Smooth muscle cell (in vitro differentiated cells): ENCODE measurements around the gene WDR36. TPM values are rescaled to one million over a fixed set of nuclear protein-coding genes. Genes with fewer than 3 reads are reported as not detected.

Source experiments
- DNase-seq: peaks from one replicate; lab custom pipeline; 2025; ENCODE audit not compliant: unreplicated experiment; lab: John Stamatoyannopoulos, UW
- H2AFZ ChIP-seq: fragments of 200-600 bp; sonication (generic); 2 replicates; pipeline ENCODE4 v1.6.0; 2016; ENCODE audit warnings: antibody characterized with exemption, low read depth, mild to moderate bottlenecking
- H3F3A ChIP-seq: fragments of 200-600 bp; sonication (generic); 2 replicates; pipeline ENCODE4 v1.6.0; 2017; ENCODE audit warnings: antibody characterized with exemption, low read depth
- H3K27ac ChIP-seq: fragments of 200-600 bp; sonication (generic); 2 replicates; pipeline ENCODE4 v1.5.1; 2016; ENCODE audit warnings: low read depth, mild to moderate bottlenecking
- H3K27me3 ChIP-seq: fragments of 200-600 bp; sonication (generic); 2 replicates; pipeline ENCODE4 v1.6.1; 2016; ENCODE audit warnings: low read depth, mild to moderate bottlenecking
- H3K36me3 ChIP-seq: fragments of 200-600 bp; sonication (generic); 2 replicates; pipeline ENCODE4 v1.5.1; 2016; ENCODE audit warnings: low read depth
- H3K4me1 ChIP-seq: fragments of 200-600 bp; sonication (generic); 2 replicates; pipeline ENCODE4 v1.5.1; 2016; ENCODE audit warnings: low read depth
- H3K4me2 ChIP-seq: fragments of 200-600 bp; sonication (generic); 2 replicates; pipeline ENCODE4 v1.6.0; 2016; ENCODE audit warnings: mild to moderate bottlenecking
- H3K4me3 ChIP-seq: fragments of 200-600 bp; sonication (generic); 2 replicates; pipeline ENCODE4 v1.5.1; 2016; ENCODE audit warnings: mild to moderate bottlenecking
- H3K79me2 ChIP-seq: fragments of 200-600 bp; sonication (generic); 2 replicates; pipeline ENCODE4 v1.6.0; 2016; ENCODE audit warnings: low read depth, mild to moderate bottlenecking
- H3K9ac ChIP-seq: fragments of 200-600 bp; sonication (generic); 2 replicates; pipeline ENCODE4 v1.6.0; 2016; ENCODE audit warnings: low read depth
- H3K9me3 ChIP-seq: fragments of 200-600 bp; sonication (generic); replicated peaks from 2 replicates; pipeline ENCODE4 v1.5.1; 2016; ENCODE audit warnings: low read depth
- H4K20me1 ChIP-seq: fragments of 200-600 bp; sonication (generic); 2 replicates; pipeline ENCODE4 v1.6.0; 2016; ENCODE audit warnings: low read depth
- CTCF ChIP-seq: fragments of 200-600 bp; sonication (generic); IDR thresholded peaks from 2 replicates; pipeline ENCODE4 v1.5.1; 2017; ENCODE audit warnings: borderline replicate concordance, mild to moderate bottlenecking, antibody characterized with exemption; ENCODE audit not compliant: insufficient read depth, poor library complexity, severe bottlenecking
- WGBS: methylation state at CpG from one replicate; pipeline ENCODE4 v1.1.7; 2016; ENCODE audit warnings: low lambda C conversion rate; 5-methylcytosine and 5-hydroxymethylcytosine counted together
- polyA plus RNA-seq: library from polyadenylated mRNA; unstranded; fragments of >200 nt; fragmentation: Nextera tagmentation; extraction: Ambion mirVana; gene quantifications from 2 replicates; pipeline ENCODE4 v1.2.1, GENCODE V29; 2016
- total RNA-seq: library from RNA; depleted of rRNA; stranded (reverse); fragments of >200 nt; gene quantifications from 2 replicates; pipeline ENCODE4 v1.2.3, GENCODE V29; 2014

The WDR36 gene
- total and polyA plus RNA-seq, 2 experiments from 2014 or later: 10.8 to 45.3 TPM

- no peak overlapping the region for H2AFZ ChIP-seq
- peaks cover 4% of the 10 kb centered on the region for H4K20me1 ChIP-seq
- WGBS: 98% methylated on average over 3 of the region's 3 CpGs
- no peaks in the 10 kb centered on the region for H3K9me3 ChIP-seq
- no peaks in the 10 kb centered on the region for H3F3A ChIP-seq
- no peak for DNase-seq
- no peak overlapping the region for H3K4me3 ChIP-seq
- no peaks in the 10 kb centered on the region for H3K27me3 ChIP-seq
- H3K27ac ChIP-seq: no peak overlapping the region
- no peak overlapping the region for H3K9ac ChIP-seq
- H3K79me2 ChIP-seq: no peaks in the 10 kb centered on the region
- no peaks in the 10 kb centered on the region for H3K4me1 ChIP-seq
- TF ChIP-seq CTCF: no peak
- H3K4me2 ChIP-seq: no peak overlapping the region
- H3K36me3 ChIP-seq: peaks cover 38% of the 10 kb centered on the region
Observed at GRCh38 chr5:111111956-111112355, 19.8 kb downstream of the WDR36 start.

GRCh38 chr5:111113678-111114077 lies 21.5 kb downstream of the WDR36 start:
- no peaks in the 10 kb centered on the region for H3K79me2 ChIP-seq
- no peaks in the 10 kb centered on the region for H3F3A ChIP-seq
- no peak overlapping the region for H3K27ac ChIP-seq
- DNase-seq: no peak
- no peaks in the 10 kb centered on the region for H3K4me1 ChIP-seq
- H4K20me1 ChIP-seq: no peaks in the 10 kb centered on the region
- no peak overlapping the region for H3K4me3 ChIP-seq
- peaks cover 30% of the 10 kb centered on the region for H3K36me3 ChIP-seq
- H2AFZ ChIP-seq: no peak overlapping the region
- no peak overlapping the region for H3K9ac ChIP-seq
- no peak overlapping the region for H3K4me2 ChIP-seq
- TF ChIP-seq CTCF: no peak
- 100% methylated on average over 3 of the region's 3 CpGs for WGBS
- no peaks in the 10 kb centered on the region for H3K9me3 ChIP-seq
- H3K27me3 ChIP-seq: no peaks in the 10 kb centered on the region

GRCh38 chr5:111115229-111115628 lies 23.1 kb downstream of the WDR36 start:
- no peak overlapping the region for H3K9ac ChIP-seq
- H3F3A ChIP-seq: no peaks in the 10 kb centered on the region
- no peak for DNase-seq
- H2AFZ ChIP-seq: no peak overlapping the region
- peaks cover 33% of the 10 kb centered on the region for H3K36me3 ChIP-seq
- no peaks in the 10 kb centered on the region for H3K9me3 ChIP-seq
- 94% methylated on average over 1 of the region's 1 CpG for WGBS
- H4K20me1 ChIP-seq: no peaks in the 10 kb centered on the region
- H3K79me2 ChIP-seq: no peaks in the 10 kb centered on the region
- no peak overlapping the region for H3K27ac ChIP-seq
- TF ChIP-seq CTCF: no peak
- no peak overlapping the region for H3K4me2 ChIP-seq
- no peak overlapping the region for H3K4me3 ChIP-seq
- H3K27me3 ChIP-seq: no peaks in the 10 kb centered on the region
- no peaks in the 10 kb centered on the region for H3K4me1 ChIP-seq

- no peaks in the 10 kb centered on the region for H3K27me3 ChIP-seq
- peaks cover 23% of the 10 kb centered on the region for H3K36me3 ChIP-seq
- no peak overlapping the region for H2AFZ ChIP-seq
- DNase-seq: no peak
- no peaks in the 10 kb centered on the region for H3K9me3 ChIP-seq
- H3K27ac ChIP-seq: no peak overlapping the region
- H3K4me3 ChIP-seq: no peak overlapping the region
- no peaks in the 10 kb centered on the region for H4K20me1 ChIP-seq
- H3K9ac ChIP-seq: no peak overlapping the region
- no peaks in the 10 kb centered on the region for H3K79me2 ChIP-seq
- H3K4me2 ChIP-seq: no peak overlapping the region
- no peaks in the 10 kb centered on the region for H3F3A ChIP-seq
- 85% methylated on average over 1 of the region's 1 CpG for WGBS
- no peaks in the 10 kb centered on the region for H3K4me1 ChIP-seq
- TF ChIP-seq CTCF: no peak
Observed at GRCh38 chr5:111116550-111116949, 24.4 kb downstream of the WDR36 start.
